ENCODE results near the gene GNL1. TPM values are rescaled to one million over a fixed set of nuclear protein-coding genes. Genes with fewer than 3 reads are reported as not detected.
"Not testable (repeated sequence)": the region's sequence is repeated elsewhere in the genome, so short reads cannot be mapped to it uniquely, and the experiment has no call there.

GNL1 gene
- total RNA-seq, 1 donor, result 40.8 TPM

- H3K4me1 ChIP-seq (ENCODE audit: insufficient read depth, low read length), result peaks cover 19% of the 10 kb centered on the region
- not testable (repeated sequence) for H3K27me3 ChIP-seq (ENCODE audit: insufficient read depth, low read length); H3K9me3 ChIP-seq (ENCODE audit: low read depth, low read length); H3K4me3 ChIP-seq (ENCODE audit: low read length)
Observed at GRCh38 chr6:30521952-30522351, 34.3 kb downstream of the GNL1 start.

DNA sequence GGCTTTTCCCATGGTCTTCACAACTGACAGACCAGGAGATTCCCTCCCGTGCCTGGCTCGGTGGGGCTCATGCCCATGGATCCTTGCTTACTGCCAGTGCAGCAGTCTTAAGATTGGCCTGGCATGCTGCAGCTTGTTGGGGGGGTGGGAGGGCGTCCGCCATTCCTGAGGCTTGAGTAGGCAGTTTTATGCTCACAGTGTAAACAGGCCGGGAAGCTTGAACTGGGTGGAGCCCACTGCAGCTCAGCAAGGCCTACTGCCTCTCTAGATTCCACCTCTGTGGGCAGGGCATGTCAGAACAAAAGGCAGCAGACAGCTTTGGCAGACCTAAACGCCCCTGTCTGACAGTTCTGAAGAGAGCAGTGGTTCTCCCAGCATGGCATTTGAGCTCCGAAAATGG lies 35.2 kb downstream of the GNL1 start:
- peaks cover 28% of the 10 kb centered on the region for H3K4me1 ChIP-seq (ENCODE audit: insufficient read depth, low read length)
- H3K9me3 ChIP-seq (ENCODE audit: low read depth, low read length); H3K27me3 ChIP-seq (ENCODE audit: insufficient read depth, low read length); H3K4me3 ChIP-seq (ENCODE audit: low read length): not testable (repeated sequence)

GRCh38 chr6:30520522-30520921 lies 35.8 kb downstream of the GNL1 start:
- Histone ChIP-seq H3K4me3 (ENCODE audit: low read length) (no peak overlapping the region), H3K9me3 (ENCODE audit: low read depth, low read length) (no peaks in the 10 kb centered on the region), H3K27me3 (ENCODE audit: insufficient read depth, low read length) (no peaks in the 10 kb centered on the region), H3K4me1 (ENCODE audit: insufficient read depth, low read length) (peaks cover 33% of the 10 kb centered on the region)

- H3K4me3 ChIP-seq (ENCODE audit: low read length); H3K9me3 ChIP-seq (ENCODE audit: low read depth, low read length): not testable (repeated sequence)
- peaks cover 52% of the 10 kb centered on the region for H3K4me1 ChIP-seq (ENCODE audit: insufficient read depth, low read length)
Observed at GRCh38 chr6:30518505-30519145, 37.7 kb downstream of the GNL1 start.

GRCh38 chr6:30517767-30518504 lies 38.4 kb downstream of the GNL1 start:
- peaks cover 58% of the 10 kb centered on the region for H3K4me1 ChIP-seq (ENCODE audit: insufficient read depth, low read length)
- H3K27me3 ChIP-seq (ENCODE audit: insufficient read depth, low read length); H3K4me3 ChIP-seq (ENCODE audit: low read length); H3K9me3 ChIP-seq (ENCODE audit: low read depth, low read length): not testable (repeated sequence)

More at GRCh38 chr6:30518505-30519145, 37.7 kb downstream of the GNL1 start:
- not testable (repeated sequence) for H3K27me3 ChIP-seq (ENCODE audit: insufficient read depth, low read length)

DNA sequence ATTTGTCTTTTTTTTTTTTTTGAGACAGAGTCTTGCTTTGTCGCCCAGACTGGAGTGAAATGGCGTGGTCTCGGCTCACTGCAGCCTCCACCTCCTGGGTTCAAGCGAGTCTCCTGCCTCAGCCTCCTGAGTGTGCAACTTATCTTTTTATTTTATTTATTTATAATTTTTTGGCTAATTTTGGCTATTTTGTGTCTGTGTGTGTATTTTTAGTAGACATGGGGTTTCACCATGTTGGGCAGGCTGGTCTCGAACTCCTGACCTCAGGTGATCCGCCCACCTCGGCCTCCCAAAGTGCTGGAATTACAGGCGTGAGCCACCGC lies 39.6 kb downstream of the GNL1 start:
- H3K9me3 ChIP-seq (ENCODE audit: low read depth, low read length); H3K27me3 ChIP-seq (ENCODE audit: insufficient read depth, low read length); H3K4me3 ChIP-seq (ENCODE audit: low read length): not testable (repeated sequence)
- H3K4me1 ChIP-seq (ENCODE audit: insufficient read depth, low read length), result peaks cover 70% of the 10 kb centered on the region

GRCh38 chr6:30515944-30516753 lies 40.1 kb downstream of the GNL1 start:
- peak overlapping the region; percentile 47 for H3K4me3 ChIP-seq (ENCODE audit: low read length)
- H3K4me1 ChIP-seq (ENCODE audit: insufficient read depth, low read length), result peaks cover 75% of the 10 kb centered on the region
- no peaks in the 10 kb centered on the region for H3K9me3 ChIP-seq (ENCODE audit: low read depth, low read length)
- H3K27me3 ChIP-seq (ENCODE audit: insufficient read depth, low read length), result no peaks in the 10 kb centered on the region

DNA sequence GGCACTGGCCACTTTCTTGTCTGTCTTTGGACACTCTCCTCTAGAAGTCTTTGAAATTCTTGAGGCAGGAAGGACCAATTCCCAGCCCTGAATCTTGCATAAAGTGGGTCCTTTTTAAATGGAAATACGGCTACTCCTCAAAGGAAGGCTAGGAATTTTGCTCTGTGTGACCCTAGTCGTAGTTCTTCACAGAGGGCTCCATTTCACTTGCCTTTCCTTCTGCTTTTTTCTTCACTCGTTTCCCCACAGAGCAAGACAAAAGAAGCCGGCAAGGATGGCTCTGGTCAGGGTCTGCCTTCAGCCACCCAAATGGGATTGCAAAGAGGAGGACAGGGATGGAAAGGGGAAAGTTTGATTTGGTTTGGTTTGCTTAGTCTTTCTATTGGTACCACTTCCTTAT lies 41.2 kb downstream of the GNL1 start:
- H3K4me1 ChIP-seq (ENCODE audit: insufficient read depth, low read length), result peaks cover 86% of the 10 kb centered on the region
- H3K4me3 ChIP-seq (ENCODE audit: low read length), result no peak overlapping the region
- H3K9me3 ChIP-seq (ENCODE audit: low read depth, low read length), result no peaks in the 10 kb centered on the region
- no peaks in the 10 kb centered on the region for H3K27me3 ChIP-seq (ENCODE audit: insufficient read depth, low read length)

- Histone ChIP-seq H3K4me3 (ENCODE audit: low read length) (no peak overlapping the region), H3K9me3 (ENCODE audit: low read depth, low read length) (no peaks in the 10 kb centered on the region), H3K4me1 (ENCODE audit: insufficient read depth, low read length) (peaks cover 95% of the 10 kb centered on the region), H3K27me3 (ENCODE audit: insufficient read depth, low read length) (no peaks in the 10 kb centered on the region)
Observed at GRCh38 chr6:30513451-30513850, 42.8 kb downstream of the GNL1 start.

DNA sequence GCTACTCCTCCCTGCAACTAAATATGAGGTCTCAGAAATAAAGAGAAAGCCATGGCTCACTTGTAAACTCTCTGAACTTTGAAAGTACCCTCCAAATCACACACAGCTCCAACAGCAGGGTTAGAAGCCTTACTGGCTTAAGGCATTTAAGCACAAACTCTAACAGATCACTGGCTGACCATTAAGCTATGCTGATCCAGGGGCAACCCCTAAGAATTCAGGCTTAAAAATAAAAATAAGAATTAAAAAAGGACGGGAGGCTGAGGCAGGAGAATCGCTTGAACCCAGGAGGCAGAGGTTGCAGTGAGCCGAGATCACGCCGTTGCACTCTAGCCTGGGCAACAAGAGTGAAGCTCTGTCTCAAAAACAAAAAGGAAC lies 45.1 kb downstream of the GNL1 start:
- Histone ChIP-seq H3K9me3 (ENCODE audit: low read depth, low read length) (no peaks in the 10 kb centered on the region), H3K27me3 (ENCODE audit: insufficient read depth, low read length) (no peaks in the 10 kb centered on the region), H3K4me1 (ENCODE audit: insufficient read depth, low read length) (peaks cover 96% of the 10 kb centered on the region), H3K4me3 (ENCODE audit: low read length) (no peak overlapping the region)

DNA sequence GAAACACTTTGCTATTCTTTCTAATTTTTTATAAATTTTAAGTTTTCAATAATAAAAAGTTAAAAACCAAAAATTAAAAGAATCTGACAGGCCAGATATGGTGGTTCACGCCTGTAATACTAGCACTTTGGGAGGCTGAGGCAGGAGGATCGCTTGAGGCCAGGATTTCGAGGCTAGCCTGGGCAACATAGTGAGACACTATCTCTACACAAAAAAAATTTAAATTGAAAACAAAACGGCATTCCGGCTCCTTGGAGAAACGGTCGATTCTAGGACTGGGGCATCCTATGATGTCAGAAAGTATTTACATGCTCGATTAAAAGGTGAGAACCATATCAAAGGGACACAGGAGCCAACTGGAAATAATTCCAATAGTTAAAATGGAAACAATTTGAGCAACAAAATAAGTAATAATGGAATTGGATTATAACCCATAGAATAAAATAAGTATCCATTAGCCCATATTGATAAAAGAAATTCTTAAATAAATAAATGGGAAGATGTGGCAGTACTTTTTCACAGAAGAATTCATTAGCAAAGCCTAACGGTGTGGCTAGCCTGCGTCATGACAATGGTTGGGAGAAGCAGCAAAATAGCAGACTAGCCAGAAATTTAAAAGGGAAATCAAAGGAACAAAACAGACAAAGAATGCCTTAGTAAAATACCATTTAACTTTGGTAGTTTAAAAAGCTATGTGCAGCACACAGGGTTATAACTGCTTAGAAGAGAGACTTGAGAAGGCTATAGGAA lies 45.7 kb downstream of the GNL1 start:
- Histone ChIP-seq H3K9me3 (ENCODE audit: low read depth, low read length) (no peaks in the 10 kb centered on the region), H3K4me1 (ENCODE audit: insufficient read depth, low read length) (peaks cover 92% of the 10 kb centered on the region), H3K27me3 (ENCODE audit: insufficient read depth, low read length) (no peaks in the 10 kb centered on the region), H3K4me3 (ENCODE audit: low read length) (no peak overlapping the region)

GRCh38 chr6:30508890-30509736 lies 47.2 kb downstream of the GNL1 start:
- peaks cover 90% of the 10 kb centered on the region for H3K4me1 ChIP-seq (ENCODE audit: insufficient read depth, low read length)
- no peaks in the 10 kb centered on the region for H3K9me3 ChIP-seq (ENCODE audit: low read depth, low read length)
- H3K4me3 ChIP-seq (ENCODE audit: low read length), result no peak overlapping the region
- H3K27me3 ChIP-seq (ENCODE audit: insufficient read depth, low read length), result no peaks in the 10 kb centered on the region

DNA sequence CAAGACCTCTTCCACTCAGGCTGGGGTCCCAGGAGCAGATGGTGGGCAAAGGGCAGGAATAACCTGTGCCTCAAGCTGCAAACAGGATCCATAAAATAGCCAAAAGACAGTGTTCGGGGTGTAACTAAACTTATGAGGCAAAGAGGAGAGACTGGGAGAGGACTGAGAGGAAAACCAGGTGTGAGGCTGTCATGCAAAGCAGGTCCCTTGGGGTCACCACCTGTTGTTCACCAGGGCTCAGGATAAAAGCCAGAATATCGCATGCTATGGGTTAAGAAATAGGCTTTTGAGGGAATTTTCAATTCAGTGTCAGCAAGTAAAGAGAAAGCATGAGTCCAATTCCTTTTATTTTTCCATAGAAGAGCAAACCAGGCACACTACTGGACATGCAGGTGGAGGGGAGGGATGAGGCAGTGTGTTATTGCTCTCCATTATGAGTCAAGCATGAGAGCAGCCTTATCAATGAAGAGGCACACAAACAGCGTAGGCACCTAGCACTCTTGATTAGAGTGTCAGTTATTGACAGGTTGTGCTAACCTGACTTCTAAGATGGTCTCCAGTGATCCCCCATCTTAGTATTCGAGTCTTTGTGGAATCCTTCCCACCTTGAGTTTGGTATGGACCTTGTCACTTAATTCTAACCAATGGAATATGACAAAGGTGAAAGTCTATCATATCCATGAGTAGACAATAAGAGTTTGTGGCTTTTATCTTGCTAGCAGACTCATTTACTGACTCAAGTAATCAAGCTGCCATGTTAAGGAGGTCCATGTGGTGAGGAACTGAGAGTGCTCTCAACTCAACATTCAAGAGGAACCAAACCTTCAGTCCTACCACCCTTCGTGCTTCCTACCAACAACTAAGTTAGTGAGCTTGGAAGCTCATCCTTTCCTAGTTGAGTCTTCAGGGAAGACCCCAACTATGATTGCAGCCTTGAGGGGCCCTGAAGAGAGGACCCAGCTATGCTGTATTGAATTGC lies 48.2 kb downstream of the GNL1 start:
- Histone ChIP-seq H3K9me3 (ENCODE audit: low read depth, low read length) (no peaks in the 10 kb centered on the region), H3K4me1 (ENCODE audit: insufficient read depth, low read length) (peaks cover 89% of the 10 kb centered on the region)

More for the DNA sequence above, 48.2 kb downstream of the GNL1 start:
- H3K27me3 ChIP-seq (ENCODE audit: insufficient read depth, low read length), result no peaks in the 10 kb centered on the region
- H3K4me3 ChIP-seq (ENCODE audit: low read length), result no peak overlapping the region
